HFF-Myc (cell line): ENCODE data around the gene TDRD5.

Source experiments
- DNase-seq: peaks from one replicate; pipeline ENCODE4 v3.0.0-alpha.2; 2011; ENCODE audit warnings: low read depth; ENCODE audit errors: extremely low read depth
- H3K4me3 ChIP-seq: replicated peaks from 2 replicates; pipeline ENCODE4 v1.5.1; 2011; ENCODE audit warnings: low read depth, mild to moderate bottlenecking, control low read depth, low read length
- CTCF ChIP-seq: IDR thresholded peaks from 2 replicates; pipeline ENCODE4 v1.5.1; 2012; ENCODE audit warnings: mild to moderate bottlenecking, low read depth, low read length, control low read depth; ENCODE audit errors: missing control alignments

TDRD5 gene

GRCh38 chr1:179587336-179587735 is 4.3 kb upstream of the TDRD5 start:
- H3K4me3 ChIP-seq, result no peak overlapping the region
- DNase-seq, result no peak
- TF ChIP-seq CTCF, result no peak

- no peak for TF ChIP-seq CTCF
- H3K4me3 ChIP-seq, result no peak overlapping the region
- DNase-seq, result no peak
Measured at GRCh38 chr1:179588425-179589024, 3.1 kb upstream of the TDRD5 start.

GRCh38 chr1:179589509-179589908 is 2.1 kb upstream of the TDRD5 start:
- TF ChIP-seq CTCF, result no peak
- DNase-seq, result no peak
- no peak overlapping the region for H3K4me3 ChIP-seq

- no peak for TF ChIP-seq CTCF
- no peak overlapping the region for H3K4me3 ChIP-seq
- DNase-seq, result no peak
Measured at GRCh38 chr1:179590671-179591070, 961 bp upstream of the TDRD5 start.

- no peak for TF ChIP-seq CTCF
- no peak for DNase-seq
- H3K4me3 ChIP-seq, result no peak overlapping the region
Measured at GRCh38 chr1:179591253-179591591, 410 bp upstream of the TDRD5 start.

GRCh38 chr1:179598631-179599030 is 7.0 kb downstream of the TDRD5 start:
- no peak for DNase-seq
- H3K4me3 ChIP-seq, result no peak overlapping the region
- no peak for TF ChIP-seq CTCF

- DNase-seq, result peak; percentile 2
- H3K4me3 ChIP-seq, result no peak overlapping the region
- TF ChIP-seq CTCF, result peak; percentile 26
Measured at GRCh38 chr1:179599623-179600249, 8.1 kb downstream of the TDRD5 start.
